HG02571 (cell line): ENCODE results near the gene PEAK3.

ENCODE experiments used
- ATAC-seq: cut with Tn5 transposase; IDR thresholded peaks from one replicate; pipeline ENCODE4 v1.9.1; 2021; ENCODE audit warnings: mild to moderate bottlenecking, moderate library complexity; ENCODE audit not compliant: unreplicated experiment

PEAK3 gene, protein sequence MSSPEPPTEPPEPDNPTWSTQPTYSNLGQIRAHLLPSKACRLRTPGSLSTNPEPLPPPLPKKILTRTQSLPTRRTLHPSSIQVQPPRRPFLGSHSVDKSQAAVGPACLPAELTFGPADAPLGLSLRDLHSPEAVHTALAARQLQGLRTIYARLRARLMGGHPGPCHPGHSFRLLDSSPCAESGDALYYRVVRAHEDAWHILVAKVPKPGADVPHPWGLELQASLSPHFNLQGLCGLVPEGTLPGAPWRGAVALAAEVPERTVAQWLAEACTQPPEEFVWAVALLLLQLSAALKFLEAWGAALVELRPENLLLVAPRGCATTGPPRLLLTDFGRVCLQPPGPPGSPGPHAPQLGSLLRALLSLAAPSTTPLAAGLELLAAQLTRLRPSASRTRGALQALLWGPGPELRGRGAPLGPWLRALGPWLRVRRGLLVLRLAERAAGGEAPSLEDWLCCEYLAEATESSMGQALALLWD

DNA sequence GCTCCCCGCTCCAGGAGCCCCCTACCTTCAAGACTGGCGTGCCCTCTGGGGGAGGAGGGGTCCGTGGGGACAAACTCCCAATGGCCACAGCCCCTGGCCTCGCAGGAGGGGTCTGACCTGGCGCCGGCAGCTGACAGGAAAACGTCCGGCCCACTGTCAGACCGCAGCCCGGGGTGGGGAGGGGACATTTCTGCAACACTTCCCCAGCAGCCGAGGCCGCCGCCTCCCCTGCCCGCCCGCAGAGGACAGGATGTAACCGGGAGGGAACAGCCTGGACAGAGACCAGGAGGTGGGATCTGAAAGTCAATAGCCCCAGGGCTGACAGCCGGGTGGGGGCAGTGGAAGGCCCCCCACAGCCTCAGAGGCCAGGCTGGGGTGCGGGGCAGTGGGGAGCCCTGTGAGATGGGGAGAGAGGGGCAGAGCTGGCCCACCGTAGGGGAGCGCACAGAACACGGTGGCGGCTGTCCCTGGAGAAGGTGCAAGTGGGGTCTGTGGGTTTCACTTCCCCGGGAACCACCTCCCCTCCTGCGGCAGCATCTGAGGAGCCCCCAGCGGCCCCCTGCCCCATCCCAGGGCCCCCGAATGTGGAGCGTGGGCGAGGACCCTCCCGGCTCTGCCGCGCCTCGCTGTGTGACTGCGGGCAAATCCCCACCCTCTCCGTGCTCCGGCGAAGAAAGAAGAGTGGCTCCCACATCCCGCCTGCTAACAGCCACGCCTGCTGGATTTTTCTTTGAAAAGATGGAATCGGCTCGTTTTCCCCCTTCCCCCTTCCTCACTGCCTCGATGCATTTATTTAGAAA is at the start of gene PEAK3:
Gene PEAK3 (minus strand): TSS at position 114 of the 800 bp plus-strand sequence. CDS start 1,244 bp downstream, outside the sequence.
- ATAC-seq, result no peak

DNA sequence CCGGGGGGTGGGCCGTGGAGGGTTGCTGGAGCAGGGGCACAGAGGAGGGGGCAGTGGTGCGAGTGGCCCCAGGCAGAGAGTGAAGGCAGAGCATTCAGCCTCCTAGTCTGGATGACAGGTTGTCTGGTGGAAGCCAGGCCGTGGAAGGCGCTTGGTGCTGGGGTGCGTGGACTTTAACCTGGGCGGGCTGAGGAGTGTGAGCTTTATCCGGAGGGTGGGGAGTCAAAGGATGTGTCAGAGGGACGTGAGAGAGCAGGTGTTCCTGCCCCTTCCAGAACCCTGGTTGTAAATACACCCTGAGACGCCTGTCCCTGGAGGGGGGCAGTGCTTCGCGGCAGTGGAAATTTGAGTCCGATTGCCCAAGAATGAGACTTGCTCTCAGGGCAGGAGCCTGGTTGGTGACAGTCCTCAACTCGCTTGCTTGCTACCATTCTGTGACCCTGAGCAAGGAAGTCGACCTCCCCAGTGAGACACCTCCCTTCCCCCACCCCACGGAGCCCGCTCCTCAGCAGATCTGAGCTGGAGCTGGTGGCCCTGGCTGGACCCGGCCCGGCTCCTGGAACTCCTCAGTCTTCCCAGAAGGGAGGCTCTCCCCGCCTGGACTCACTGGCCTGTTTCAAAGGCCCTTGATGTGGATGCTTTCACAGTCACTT is 48.8 kb upstream of the PEAK3 start:
- ATAC-seq, result no peak

DNA sequence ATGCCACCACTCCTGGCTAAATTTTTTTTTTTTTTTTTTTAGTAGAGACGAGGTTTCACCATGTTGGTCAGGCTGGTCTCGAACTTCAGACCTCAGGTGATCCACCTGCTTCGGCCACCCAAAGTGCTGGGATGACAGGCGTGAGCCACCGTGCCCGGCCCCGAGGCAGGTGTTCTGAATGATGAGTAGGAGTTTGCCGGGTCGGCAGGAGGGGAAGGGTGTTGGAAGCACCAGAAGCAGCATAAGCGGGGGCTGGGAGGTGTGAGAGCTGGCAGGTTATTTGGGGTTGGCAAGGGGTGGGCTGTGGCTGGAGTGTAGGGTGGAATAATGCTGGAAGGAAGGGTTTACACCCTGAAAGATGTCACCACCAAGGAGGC is 48.3 kb upstream of the PEAK3 start:
- no peak for ATAC-seq

DNA sequence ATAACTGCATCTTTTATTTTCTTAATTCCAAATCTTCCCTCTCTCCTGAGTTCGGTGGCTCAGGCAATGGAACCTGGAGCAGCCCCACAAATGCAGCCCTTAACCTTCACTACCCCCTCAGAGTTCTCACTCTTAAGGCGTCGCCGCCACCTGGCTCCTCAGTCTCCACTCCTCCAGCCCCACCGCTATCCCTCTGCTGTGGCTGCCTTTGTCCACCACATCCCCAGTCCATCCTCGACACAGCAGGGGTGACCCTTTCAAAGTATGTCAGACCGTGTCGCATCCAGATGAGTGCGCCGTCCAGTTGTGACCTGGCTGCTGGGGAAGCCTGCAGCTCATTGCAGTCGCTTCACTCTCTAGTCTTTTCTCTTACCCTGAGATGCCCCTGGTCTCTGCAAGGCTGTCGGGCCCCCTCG is 47.5 kb upstream of the PEAK3 start:
- ATAC-seq, result no peak

DNA sequence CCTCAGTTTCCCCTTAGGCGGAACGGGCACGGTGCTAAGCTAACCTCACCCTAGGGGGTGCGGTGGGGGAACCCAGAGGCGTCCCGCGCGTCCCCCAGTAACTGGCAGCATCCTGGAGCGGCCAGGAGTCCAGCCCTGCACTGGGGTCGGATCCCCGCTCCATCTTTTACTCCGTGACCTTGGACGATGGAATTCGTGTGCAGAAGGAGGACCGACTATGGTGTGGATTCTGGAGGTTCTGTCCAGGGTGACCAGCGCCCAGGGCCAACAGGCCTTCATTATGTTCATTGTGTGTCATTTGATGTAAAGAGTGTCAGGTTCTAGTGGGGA is 47.1 kb upstream of the PEAK3 start:
- ATAC-seq, result no peak

DNA sequence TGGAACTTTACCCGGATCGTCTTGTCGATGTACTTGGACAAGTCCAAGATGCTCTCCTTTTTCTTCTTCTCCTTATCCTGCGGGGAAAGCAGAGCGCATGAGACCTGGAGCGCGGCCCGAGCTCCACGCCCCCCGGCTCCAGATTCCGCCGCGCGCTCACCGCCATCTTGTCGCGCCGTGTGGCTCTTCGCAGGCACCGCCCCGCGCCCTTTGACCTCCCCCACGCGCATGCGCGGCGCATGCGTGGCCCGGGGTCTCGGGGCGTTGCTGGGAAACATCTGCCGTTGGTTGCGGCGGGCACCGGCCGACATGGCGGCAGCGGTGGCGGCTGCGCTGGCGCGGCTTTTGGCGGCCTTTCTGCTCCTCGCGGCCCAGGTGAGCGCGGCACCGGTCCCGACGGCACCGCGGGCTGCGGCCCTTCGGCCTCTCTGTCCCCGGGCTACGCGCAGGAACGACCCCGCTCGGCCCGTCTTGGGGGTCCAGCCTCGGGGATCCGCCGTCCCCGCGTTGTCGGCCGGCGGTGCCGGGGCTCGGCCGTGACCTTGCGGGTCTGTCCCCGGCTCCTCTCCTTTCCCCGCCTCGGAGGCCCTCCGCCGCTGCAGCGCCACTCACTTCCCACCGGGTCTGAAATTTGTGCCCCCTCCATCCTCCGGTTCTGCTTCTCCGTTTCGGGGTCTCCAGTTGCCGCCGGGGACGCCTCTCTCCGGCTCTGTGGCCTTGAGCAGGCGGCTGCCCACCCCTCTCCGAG is 46.6 kb upstream of the PEAK3 start, which contains the start of the genes LSM7 and SPPL2B:
Gene LSM7 (minus strand): TSS at position 186 of the 748 bp plus-strand sequence. CDS start 20 bp downstream, at position 166.
Gene SPPL2B (plus strand): TSS at position 284 of the 748 bp plus-strand sequence. CDS start 26 bp downstream, at position 310.
- peak; percentile 59 for ATAC-seq

DNA sequence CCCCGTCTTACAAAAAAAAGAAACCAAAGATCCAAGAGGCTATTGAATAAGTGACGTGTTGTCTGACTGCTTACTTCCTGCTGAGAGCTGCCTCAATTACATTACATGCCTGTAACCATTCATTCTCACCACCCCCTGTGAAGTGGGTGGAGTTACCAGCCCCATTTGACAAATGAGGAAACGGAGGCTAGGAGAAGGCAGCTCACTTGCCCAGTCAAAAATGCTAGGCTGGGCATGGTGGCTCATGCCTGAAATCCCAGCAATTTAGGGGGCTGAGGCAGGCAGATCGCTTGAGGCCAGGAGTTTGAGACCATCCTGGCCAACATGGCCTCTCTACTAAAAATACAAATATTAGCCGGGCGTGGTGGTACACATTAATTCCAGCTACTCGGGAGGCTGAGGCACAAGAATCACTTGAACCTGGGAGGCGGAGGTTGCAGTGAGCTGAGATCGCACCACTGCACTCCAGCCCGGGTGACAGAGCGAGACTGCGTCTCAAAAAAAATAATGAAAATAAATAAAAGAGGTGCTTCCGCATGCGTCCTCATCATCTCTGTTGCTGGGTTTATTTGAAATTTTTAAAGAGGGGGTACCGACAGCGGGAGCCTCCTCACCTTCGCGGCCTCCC is 45.9 kb upstream of the PEAK3 start:
- ATAC-seq, result no peak

DNA sequence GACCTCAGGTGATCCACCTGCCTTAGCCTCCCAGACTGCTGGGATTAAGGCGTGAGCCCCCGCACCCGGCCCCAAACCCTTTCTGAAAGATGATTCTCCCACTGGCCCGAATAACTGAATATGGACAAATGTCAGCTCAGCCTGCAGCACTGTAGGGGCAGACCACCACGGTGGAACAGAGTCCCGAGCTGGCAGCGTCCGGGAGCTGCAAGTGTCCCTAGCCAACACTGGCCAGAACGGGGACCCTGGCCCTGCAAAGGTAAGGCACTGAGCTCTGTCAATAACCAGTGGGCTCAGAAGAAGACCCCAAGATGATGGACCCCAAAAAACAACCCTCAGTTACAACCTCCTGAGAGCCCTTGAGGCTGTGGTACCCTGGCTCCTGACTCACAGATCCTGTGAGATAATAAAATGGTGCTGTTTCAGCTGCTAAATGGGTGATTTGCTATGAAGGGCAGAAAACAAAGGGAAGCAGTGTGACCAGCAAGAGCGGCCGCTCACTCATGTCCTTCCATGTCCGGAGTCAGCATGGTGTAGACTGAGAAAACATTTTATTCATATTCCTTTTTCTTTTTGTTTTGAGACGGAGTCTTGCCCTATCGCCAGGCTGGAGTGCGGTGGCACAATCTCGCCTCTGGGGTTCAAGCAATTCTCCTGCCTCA is 44.9 kb upstream of the PEAK3 start:
- no peak for ATAC-seq

DNA sequence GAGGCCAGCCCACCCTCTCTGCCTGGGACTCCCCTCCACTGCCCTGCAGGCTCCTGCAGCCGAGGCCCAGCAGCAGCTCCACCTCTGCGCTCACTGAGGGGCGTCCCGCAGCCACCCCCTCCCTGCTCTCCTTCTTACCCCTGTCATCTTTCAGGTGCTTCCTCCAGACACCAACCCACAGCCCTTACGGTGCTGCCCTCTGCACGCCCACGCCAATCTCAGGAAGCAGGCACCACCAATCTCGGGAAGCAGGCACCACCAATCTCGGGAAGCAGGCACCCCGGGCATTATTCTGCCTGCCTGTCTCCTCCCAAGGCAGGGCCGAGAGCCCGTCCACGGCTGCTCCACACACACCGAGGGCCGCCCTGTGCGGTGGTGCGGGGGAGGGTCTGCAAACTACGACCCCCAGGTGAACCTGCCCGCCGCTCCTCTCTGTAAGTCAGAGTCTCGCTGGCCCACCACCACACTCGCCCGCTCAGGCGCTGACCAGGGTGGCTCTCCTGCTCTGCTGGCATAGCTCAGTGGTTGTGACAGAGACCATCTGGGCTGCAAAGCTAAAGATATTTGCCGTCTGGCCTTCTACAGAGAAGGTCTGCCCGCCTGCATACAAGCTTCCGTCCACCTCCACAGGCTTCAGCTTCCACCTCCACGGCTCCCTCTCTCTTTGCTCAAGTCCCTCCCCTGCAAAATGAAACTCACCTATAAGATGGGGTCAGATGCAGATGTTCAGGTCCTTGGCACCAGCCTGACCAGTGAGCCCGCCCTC is 43.5 kb upstream of the PEAK3 start:
- no peak for ATAC-seq

DNA sequence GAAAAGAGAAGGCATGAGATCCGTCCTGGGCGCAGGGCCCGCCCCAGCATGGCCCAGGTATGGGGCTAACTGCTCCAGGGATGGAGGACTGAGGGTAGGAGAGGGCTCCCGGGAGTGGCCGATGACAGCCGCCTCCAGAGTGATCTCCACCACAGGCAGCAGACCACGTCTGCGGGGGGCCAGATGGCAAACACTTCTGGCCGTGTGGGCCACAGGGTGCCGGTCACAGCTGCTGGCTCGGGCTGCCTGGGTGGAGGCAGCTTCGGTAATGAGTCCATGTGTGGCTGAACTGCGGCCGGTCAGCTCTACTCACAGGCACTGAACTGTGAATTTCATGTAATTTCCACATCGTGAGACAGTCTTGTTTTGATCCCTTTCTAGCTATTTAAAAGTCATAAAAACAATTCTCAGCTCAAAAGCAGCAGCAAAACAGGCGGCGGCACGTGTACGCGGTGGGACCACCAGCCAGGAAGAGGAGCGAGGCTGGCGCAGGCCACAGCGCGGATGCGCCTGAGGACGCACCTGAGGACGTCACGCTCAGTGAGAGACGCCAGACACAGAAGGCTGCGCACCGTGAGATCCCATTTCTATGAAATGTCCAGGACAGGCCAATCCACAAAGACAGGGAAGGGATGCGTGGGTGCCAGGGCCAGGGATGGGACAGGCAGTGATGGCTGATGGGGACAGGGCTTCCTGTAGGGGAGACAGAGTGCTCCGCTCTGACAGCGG is 42.4 kb upstream of the PEAK3 start:
- ATAC-seq, result no peak

DNA sequence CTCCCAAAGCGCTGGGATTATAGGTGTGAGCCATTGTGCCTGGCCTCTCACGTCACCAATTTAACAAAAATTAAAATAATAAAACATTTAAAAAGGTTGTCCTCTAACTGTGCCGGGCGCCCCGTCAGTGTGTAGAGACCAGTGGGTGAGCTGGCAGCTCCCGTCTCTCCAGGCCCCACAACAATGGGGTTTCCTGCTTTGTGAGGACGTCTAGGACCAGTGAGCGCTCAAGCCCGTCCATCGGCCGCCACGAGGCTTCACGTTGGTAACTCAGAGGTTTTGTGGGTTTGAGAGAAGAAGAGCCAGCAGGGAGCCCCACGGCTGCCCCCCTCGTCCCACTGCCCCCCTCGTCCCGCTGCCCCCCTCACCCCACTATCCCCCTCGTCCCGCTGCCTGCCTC is 41.7 kb upstream of the PEAK3 start:
- no peak for ATAC-seq

DNA sequence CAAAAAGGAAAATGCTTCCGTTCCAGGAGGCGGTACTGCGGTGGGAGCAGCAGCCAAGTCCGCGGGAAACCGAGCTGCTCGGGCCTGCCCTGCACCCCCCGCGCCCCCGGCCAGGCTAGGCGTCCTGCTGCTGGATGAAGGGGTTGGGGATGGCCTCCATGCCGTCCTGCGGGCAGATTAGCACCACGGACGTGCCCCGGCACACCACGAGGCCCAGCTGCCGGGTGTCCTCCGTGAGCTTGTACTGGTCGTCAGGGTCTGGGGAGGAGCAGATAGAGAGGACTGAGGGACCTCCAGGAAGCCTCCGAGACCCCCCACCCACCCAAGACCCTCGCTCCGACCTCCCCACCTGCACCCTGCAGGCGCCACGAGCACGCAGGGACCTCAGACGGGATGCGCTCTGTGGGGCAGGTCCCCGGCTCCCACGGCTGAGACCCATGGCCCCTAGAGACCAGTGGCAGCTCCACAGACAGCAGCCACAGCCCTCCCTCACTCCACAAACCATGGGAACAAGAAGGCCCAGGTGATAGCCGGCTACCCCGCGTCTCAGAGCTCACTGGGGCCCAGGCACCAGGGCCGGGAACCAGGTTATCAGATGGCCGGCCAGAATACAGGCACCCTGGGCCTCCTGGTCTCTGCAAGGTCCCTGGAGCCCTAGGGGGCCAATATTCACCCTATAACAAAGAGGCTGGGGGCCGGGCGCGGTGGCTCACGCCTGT is 39.7 kb upstream of the PEAK3 start:
- no peak for ATAC-seq

DNA sequence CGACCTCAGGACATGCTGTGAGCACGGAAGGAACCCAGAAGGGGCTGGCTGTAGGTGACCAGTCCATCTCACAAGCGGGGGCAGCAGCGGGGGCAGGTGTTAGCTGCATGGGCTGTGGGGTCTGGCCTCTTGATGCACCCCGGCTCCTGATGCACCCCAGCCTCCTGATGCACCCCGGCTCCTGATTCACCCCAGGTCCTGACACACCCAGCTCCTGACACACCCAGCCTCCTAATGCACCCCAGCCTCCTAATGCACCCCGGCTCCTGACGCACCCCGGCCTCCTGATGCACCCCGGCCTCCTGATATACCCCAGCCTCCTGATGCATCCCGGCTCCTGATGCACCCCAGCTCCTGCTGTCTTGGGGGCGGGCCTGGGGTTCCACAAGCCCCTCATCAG is 39.0 kb upstream of the PEAK3 start:
- no peak for ATAC-seq

DNA sequence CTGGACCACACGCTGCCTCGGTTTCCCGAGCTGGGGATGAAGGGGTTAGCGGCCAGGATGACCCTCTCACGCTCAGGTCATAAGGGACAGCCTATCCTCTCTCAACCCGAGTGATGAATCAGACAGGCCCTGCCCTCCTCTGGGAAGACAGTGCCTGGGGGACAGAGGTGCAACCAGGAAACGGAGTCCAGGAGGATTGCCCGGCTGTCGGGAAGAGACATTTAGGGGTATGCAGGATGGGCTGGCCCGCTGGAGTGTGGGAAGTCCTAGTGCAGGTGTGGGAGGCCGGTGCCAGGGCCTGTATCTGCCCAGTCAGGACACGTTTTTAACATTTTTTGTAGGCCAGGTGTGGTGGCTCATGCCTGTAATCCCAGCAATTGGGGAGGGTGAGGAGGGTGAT is 38.1 kb upstream of the PEAK3 start:
- ATAC-seq, result no peak

DNA sequence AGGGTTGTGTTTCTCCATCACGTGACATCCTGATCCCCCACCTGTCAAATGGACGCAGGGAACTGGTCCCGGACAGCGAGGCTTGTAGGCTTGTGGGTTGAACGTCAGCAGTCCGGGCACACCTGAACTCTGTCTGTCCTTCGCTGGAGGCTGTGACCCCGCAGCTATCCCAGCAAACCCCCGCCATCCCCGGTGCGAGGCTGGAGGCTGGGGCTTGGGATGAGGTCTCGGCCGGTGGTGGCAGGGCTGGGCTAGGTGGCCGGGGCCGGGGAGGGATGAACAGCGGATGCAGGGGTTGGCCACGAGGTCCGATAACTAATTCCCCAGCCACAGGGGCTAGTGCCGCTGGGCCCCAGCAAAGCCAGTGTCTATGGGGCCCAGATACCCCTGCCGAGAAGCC is 37.6 kb upstream of the PEAK3 start:
- no peak for ATAC-seq

DNA sequence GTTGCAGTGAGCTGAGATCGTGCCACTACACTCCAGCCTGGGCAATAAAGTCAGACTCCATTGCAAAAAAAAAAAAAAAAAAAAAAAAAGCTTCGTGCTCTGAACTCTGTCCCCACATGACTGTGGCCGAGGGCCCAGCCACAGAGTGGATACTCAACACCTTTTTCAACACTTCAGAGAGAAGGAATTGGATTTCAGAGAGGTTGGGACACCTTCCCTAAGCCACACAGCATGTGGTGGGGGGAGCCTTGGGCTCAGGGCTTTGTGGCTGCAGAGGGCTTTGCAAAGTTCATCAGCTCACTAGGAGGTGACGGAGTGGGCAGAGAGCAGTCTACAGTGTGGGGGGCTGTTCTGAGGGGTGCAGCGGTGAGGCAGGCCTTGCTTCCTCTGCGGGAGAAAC is 36.9 kb upstream of the PEAK3 start:
- no peak for ATAC-seq

DNA sequence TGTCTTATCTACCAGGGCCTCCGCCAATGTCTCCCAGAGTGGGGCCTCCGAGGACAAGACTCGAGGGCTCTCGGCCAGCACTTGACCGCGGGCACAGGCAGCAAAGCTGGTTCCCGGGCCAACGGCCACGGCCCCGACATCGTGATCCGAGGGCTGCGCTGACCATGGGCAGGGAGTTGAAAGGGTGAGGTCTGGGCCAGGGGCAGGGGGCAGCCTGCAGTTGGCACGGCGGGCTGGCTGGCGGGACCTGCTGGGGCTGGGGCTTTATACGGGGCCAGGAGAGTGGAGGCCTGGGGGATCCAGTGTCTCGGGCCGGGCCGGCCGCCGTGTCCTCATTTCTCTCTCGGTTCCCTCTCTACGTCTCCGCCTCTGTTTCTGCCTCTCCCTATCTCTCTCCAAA is 35.8 kb upstream of the PEAK3 start:
- ATAC-seq, result no peak

DNA sequence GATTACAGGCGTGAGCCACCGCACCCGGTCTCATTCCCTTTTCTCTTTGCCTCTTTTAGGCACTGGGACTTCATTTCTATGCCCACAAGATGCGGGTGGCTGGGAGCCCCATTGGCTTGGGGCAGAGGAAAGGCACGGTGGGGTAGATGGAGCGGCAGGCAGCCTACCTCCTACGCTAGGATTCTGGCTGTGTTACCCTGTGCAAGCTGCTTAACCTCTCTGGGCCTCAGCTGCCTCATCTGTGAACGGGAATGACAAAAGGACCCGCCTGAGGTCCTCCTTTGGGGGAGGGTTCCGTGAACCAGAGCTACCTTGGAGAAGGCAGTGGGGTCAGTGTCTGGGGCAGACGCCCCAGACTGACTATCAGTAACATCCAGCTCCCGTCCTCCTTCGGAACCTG is 35.3 kb upstream of the PEAK3 start:
- no peak for ATAC-seq
